Suprapubic skin (tissue), 3 donors: ENCODE measurements around the gene TMEM164.

Source experiments
- POLR2A ChIP-seq, 2 donors: fragments of 450-650 bp; IDR thresholded peaks; one replicate each; pipeline ENCODE4 v1.6.1; 2017; ENCODE audit warnings: antibody characterized with exemption in 2 of 2, mild to moderate bottlenecking in 2 of 2, moderate library complexity in 2 of 2
- TF ChIP-seq, protein P1 (sequence below), 2 donors: fragments of 200-600 bp in 1 of 2; fragments of 450-650 bp in 1 of 2; sonication (generic) in 1 of 2; IDR thresholded peaks; one replicate each; pipeline ENCODE4 v1.5.1; 2016 to 2019; ENCODE audit warnings: antibody characterized with exemption in 2 of 2, mild to moderate bottlenecking in 1 of 2, moderate library complexity in 1 of 2

DNA sequence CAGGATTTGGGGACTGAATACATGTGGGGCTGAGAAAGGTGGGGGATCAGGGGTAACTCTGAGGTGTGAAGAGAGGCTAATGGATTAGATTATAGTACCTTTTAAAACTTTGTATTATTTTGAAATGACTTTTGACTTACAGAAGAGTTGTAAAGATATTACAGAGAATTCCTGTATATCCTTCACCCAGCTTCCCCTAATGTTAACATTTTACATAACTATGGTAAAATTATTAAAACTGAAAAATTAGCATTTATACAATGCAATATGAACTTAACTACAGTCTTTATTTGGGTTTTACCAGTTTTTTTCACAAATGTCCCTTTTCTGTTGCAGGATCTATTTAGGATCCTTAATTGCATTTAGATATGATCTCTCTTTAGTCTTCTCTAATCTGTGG lies 57.4 kb downstream of the TMEM164 start:
- TF ChIP-seq POLR2A (IDR thresholded peaks at IDR 0.05) = no peak
- TF ChIP-seq, protein P1, sequence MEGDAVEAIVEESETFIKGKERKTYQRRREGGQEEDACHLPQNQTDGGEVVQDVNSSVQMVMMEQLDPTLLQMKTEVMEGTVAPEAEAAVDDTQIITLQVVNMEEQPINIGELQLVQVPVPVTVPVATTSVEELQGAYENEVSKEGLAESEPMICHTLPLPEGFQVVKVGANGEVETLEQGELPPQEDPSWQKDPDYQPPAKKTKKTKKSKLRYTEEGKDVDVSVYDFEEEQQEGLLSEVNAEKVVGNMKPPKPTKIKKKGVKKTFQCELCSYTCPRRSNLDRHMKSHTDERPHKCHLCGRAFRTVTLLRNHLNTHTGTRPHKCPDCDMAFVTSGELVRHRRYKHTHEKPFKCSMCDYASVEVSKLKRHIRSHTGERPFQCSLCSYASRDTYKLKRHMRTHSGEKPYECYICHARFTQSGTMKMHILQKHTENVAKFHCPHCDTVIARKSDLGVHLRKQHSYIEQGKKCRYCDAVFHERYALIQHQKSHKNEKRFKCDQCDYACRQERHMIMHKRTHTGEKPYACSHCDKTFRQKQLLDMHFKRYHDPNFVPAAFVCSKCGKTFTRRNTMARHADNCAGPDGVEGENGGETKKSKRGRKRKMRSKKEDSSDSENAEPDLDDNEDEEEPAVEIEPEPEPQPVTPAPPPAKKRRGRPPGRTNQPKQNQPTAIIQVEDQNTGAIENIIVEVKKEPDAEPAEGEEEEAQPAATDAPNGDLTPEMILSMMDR (IDR thresholded peaks at IDR 0.05) = no peak
